Activated naive CD4-positive, alpha-beta T cell treated with anti-CD3 and anti-CD28 coated beads for 36 hours (primary cell): ENCODE results near the gene RPS16. TPM values are rescaled to one million over a fixed set of nuclear protein-coding genes. Genes with fewer than 3 reads are reported as not detected.
A peak's percentile ranks its signal among the peaks of the same experiment; 100 is the strongest.
"Not testable (repeated sequence)": the region's sequence is repeated elsewhere in the genome, so short reads cannot be mapped to it uniquely, and the experiment has no call there.

ENCODE experiments used
- CTCF ChIA-PET: fragments of 350-600 bp; sonication (Branson Sonifier 250); formaldehyde crosslinking; loops from one replicate; lab custom pipeline; 2021; ENCODE audit warnings: antibody characterized with exemption; lab: Charles Lee
- DNase-seq: peaks from one replicate; pipeline ENCODE4 v3.0.0-alpha.2; 2020
- H3K27ac Mint-ChIP-seq: one replicate; pipeline ENCODE4 v1.8.0; 2021; ENCODE audit warnings: mild to moderate bottlenecking, mixed read lengths
- H3K27me3 Mint-ChIP-seq: one replicate; pipeline ENCODE4 v1.8.0; 2021; ENCODE audit warnings: low read depth, mixed read lengths
- H3K36me3 Mint-ChIP-seq: one replicate; pipeline ENCODE4 v1.8.0; 2021; ENCODE audit warnings: low read depth, mixed read lengths
- H3K4me1 Mint-ChIP-seq: one replicate; pipeline ENCODE4 v1.8.0; 2021; ENCODE audit warnings: low read depth, mixed read lengths
- H3K4me3 Mint-ChIP-seq: one replicate; pipeline ENCODE4 v1.8.0; 2021; ENCODE audit warnings: mild to moderate bottlenecking, moderate library complexity, mixed read lengths
- H3K9me3 Mint-ChIP-seq: one replicate; pipeline ENCODE4 v1.8.0; 2021; ENCODE audit warnings: mixed read lengths
- intact Hi-C: fragments of 100-400 bp; cut with micrococcal nuclease; formaldehyde crosslinking; loops from one replicate; pipeline ENCODE4 v1.15.1; 2023
- total RNA-seq, 2 experiments: library from RNA; stranded (reverse); gene quantifications; one replicate each; pipeline ENCODE4 v1.2.3, GENCODE V29; 2021

Gene RPS16
- total RNA-seq, 2 experiments from 2014 or later, result 4,195 to 4,327 TPM

GRCh38 chr19:39471756-39472536, 36.2 kb upstream of the RPS16 start:
- H3K27me3 Mint-ChIP-seq, result no peaks in the 10 kb centered on the region
- no peak overlapping the region for H3K27ac Mint-ChIP-seq
- intact Hi-C loops, result no loop called here
- DNase-seq, result no peak
- H3K4me1 Mint-ChIP-seq, result peaks cover 17% of the 10 kb centered on the region
- CTCF ChIA-PET, result interaction anchor here (1.1 to 1.2 kb wide), 3 partner anchors 22 to 61 kb away, joined by 3 to 5 read pairs (median 4); partner anchors contain the start of gene EID2B
- peaks cover 48% of the 10 kb centered on the region for H3K36me3 Mint-ChIP-seq
- H3K4me3 Mint-ChIP-seq, result no peak overlapping the region
- H3K9me3 Mint-ChIP-seq, result no peaks in the 10 kb centered on the region

- H3K27ac Mint-ChIP-seq, result peak overlapping the region; percentile 33
- peaks cover 52% of the 10 kb centered on the region for H3K36me3 Mint-ChIP-seq
- no peak for DNase-seq
- CTCF ChIA-PET, result interaction anchor here (0.6 to 1.2 kb wide), 3 partner anchors 31 to 106 kb away, joined by 3 to 5 read pairs (median 5); partner anchors contain the start of gene EID2B
- no peaks in the 10 kb centered on the region for H3K27me3 Mint-ChIP-seq
- peaks cover 17% of the 10 kb centered on the region for H3K4me1 Mint-ChIP-seq
- H3K9me3 Mint-ChIP-seq, result no peaks in the 10 kb centered on the region
- no peak overlapping the region for H3K4me3 Mint-ChIP-seq
- intact Hi-C loops, result no loop called here
Observed at GRCh38 chr19:39470724-39471339, 35.1 kb upstream of the RPS16 start.

GRCh38 chr19:39469567-39469966, 33.8 kb upstream of the RPS16 start:
- peaks cover 56% of the 10 kb centered on the region for H3K36me3 Mint-ChIP-seq
- no peak for DNase-seq
- peak overlapping the region; percentile 13 for H3K27ac Mint-ChIP-seq
- no peaks in the 10 kb centered on the region for H3K27me3 Mint-ChIP-seq
- peaks cover 17% of the 10 kb centered on the region for H3K4me1 Mint-ChIP-seq
- CTCF ChIA-PET, result no interaction called here
- no peaks in the 10 kb centered on the region for H3K9me3 Mint-ChIP-seq
- intact Hi-C loops, result no loop called here
- H3K4me3 Mint-ChIP-seq, result no peak overlapping the region

- CTCF ChIA-PET, result no interaction called here
- no peak for DNase-seq
- Mint-ChIP-seq H3K4me1 (peaks cover 17% of the 10 kb centered on the region), H3K27ac (no peak overlapping the region), H3K9me3 (no peaks in the 10 kb centered on the region), H3K27me3 (no peaks in the 10 kb centered on the region), H3K4me3 (no peak overlapping the region), H3K36me3 (peaks cover 52% of the 10 kb centered on the region)
- intact Hi-C loops, result no loop called here
Observed at GRCh38 chr19:39469036-39469435, 33.3 kb upstream of the RPS16 start.

GRCh38 chr19:39467941-39468340, 32.2 kb upstream of the RPS16 start:
- H3K36me3 Mint-ChIP-seq, result peaks cover 60% of the 10 kb centered on the region

GRCh38 chr19:39465956-39466747, 30.4 kb upstream of the RPS16 start:
- Mint-ChIP-seq H3K27me3 (no peaks in the 10 kb centered on the region), H3K27ac (no peak overlapping the region), H3K36me3 (peaks cover 54% of the 10 kb centered on the region), H3K4me3 (no peak overlapping the region), H3K4me1 (peaks cover 16% of the 10 kb centered on the region), H3K9me3 (no peaks in the 10 kb centered on the region)
- CTCF ChIA-PET, result interaction anchor here (2.3 kb wide), 1 partner anchor 26 kb away, joined by 7 read pairs; no protein-coding TSS in a partner anchor
- intact Hi-C loops, result no loop called here
- no peak for DNase-seq

More at GRCh38 chr19:39467941-39468340, 32.2 kb upstream of the RPS16 start:
- H3K27ac Mint-ChIP-seq, result no peak overlapping the region
- H3K27me3 Mint-ChIP-seq, result no peaks in the 10 kb centered on the region
- intact Hi-C loops, result no loop called here
- CTCF ChIA-PET, result interaction anchor here (0.9 kb wide), 1 partner anchor 28 kb away, joined by 3 read pairs; no protein-coding TSS in a partner anchor
- H3K4me3 Mint-ChIP-seq, result no peak overlapping the region
- H3K4me1 Mint-ChIP-seq, result peaks cover 17% of the 10 kb centered on the region
- no peaks in the 10 kb centered on the region for H3K9me3 Mint-ChIP-seq
- DNase-seq, result no peak

GRCh38 chr19:39463403-39463802, 27.7 kb upstream of the RPS16 start:
- Mint-ChIP-seq H3K4me3 (no peak overlapping the region), H3K9me3 (no peaks in the 10 kb centered on the region), H3K4me1 (no peaks in the 10 kb centered on the region), H3K27ac (peak overlapping the region; percentile 1), H3K36me3 (peaks cover 52% of the 10 kb centered on the region), H3K27me3 (no peaks in the 10 kb centered on the region)
- intact Hi-C loops, result no loop called here
- no peak for DNase-seq
- CTCF ChIA-PET, result interaction anchor here (1.4 to 2.3 kb wide), 2 partner anchors 11 to 23 kb away, joined by 7 read pairs; no protein-coding TSS in a partner anchor

- DNase-seq, result not testable (repeated sequence)
Observed at GRCh38 chr19:39451257-39451656, 15.5 kb upstream of the RPS16 start.

GRCh38 chr19:39449116-39449797, 13.5 kb upstream of the RPS16 start:
- peak overlapping the region; percentile 37 for H3K4me3 Mint-ChIP-seq
- H3K9me3 Mint-ChIP-seq, result no peaks in the 10 kb centered on the region
- CTCF ChIA-PET, result interaction anchor here (0.6 to 1.5 kb wide), 2 partner anchors 22 to 26 kb away, joined by 3 to 4 read pairs; no protein-coding TSS in a partner anchor
- H3K4me1 Mint-ChIP-seq, result peaks cover 70% of the 10 kb centered on the region
- H3K27me3 Mint-ChIP-seq, result no peaks in the 10 kb centered on the region
- peak overlapping the region; percentile 96 for H3K27ac Mint-ChIP-seq
- intact Hi-C loops, result loop anchor here (10.0 kb wide), 2 partner anchors 396 to 546 kb away; partner anchors contain the start of genes FBL and ZNF546
- DNase-seq, result peak; percentile 47
- H3K36me3 Mint-ChIP-seq, result peaks cover 57% of the 10 kb centered on the region

More at GRCh38 chr19:39451257-39451656, 15.5 kb upstream of the RPS16 start:
- H3K27me3 Mint-ChIP-seq, H3K4me3 Mint-ChIP-seq, H3K9me3 Mint-ChIP-seq, intact Hi-C loops: not testable (repeated sequence)
- CTCF ChIA-PET, result interaction anchor here (1.6 to 1.7 kb wide), 2 partner anchors 13 to 82 kb away, joined by 3 to 4 read pairs; no protein-coding TSS in a partner anchor
- Mint-ChIP-seq H3K27ac (peak overlapping the region; percentile 73), H3K36me3 (peaks cover 51% of the 10 kb centered on the region), H3K4me1 (peaks cover 63% of the 10 kb centered on the region)

GRCh38 chr19:39448271-39448670, 12.5 kb upstream of the RPS16 start:
- Mint-ChIP-seq H3K27me3 (no peaks in the 10 kb centered on the region), H3K36me3 (peaks cover 54% of the 10 kb centered on the region), H3K4me3 (peak overlapping the region; percentile 99), H3K9me3 (no peaks in the 10 kb centered on the region), H3K4me1 (peaks cover 68% of the 10 kb centered on the region), H3K27ac (peak overlapping the region; percentile 96)
- CTCF ChIA-PET, result interaction anchor here (1.1 kb wide), 1 partner anchor 26 kb away, joined by 3 read pairs; no protein-coding TSS in a partner anchor
- intact Hi-C loops, result loop anchor here (10.0 kb wide), 2 partner anchors 397 to 547 kb away; partner anchors contain the start of genes FBL and ZNF546
- DNase-seq, result peak; percentile 72
